ENCODE results near the gene CHRNA4. TPM values are rescaled to one million over a fixed set of nuclear protein-coding genes. Genes with fewer than 3 reads are reported as not detected.

The CHRNA4 gene
- total RNA-seq, 1 donor from 2014 or later: not detected

GRCh38 chr20:63370618-63371187, 9.6 kb upstream of the CHRNA4 start:
- Mint-ChIP-seq H3K4me1 (no peaks in the 10 kb centered on the region), H3K4me3 (no peak overlapping the region), H3K9me3 (no peaks in the 10 kb centered on the region), H3K27me3 (peaks cover 9% of the 10 kb centered on the region), H3K36me3 (ENCODE audit: low read depth) (no peaks in the 10 kb centered on the region), H3K27ac (no peak overlapping the region)
- CTCF ChIA-PET: no interaction called here
- no peak for ATAC-seq (ENCODE audit: low read depth)
- DNase-seq: no peak
- TF ChIP-seq, protein P1, sequence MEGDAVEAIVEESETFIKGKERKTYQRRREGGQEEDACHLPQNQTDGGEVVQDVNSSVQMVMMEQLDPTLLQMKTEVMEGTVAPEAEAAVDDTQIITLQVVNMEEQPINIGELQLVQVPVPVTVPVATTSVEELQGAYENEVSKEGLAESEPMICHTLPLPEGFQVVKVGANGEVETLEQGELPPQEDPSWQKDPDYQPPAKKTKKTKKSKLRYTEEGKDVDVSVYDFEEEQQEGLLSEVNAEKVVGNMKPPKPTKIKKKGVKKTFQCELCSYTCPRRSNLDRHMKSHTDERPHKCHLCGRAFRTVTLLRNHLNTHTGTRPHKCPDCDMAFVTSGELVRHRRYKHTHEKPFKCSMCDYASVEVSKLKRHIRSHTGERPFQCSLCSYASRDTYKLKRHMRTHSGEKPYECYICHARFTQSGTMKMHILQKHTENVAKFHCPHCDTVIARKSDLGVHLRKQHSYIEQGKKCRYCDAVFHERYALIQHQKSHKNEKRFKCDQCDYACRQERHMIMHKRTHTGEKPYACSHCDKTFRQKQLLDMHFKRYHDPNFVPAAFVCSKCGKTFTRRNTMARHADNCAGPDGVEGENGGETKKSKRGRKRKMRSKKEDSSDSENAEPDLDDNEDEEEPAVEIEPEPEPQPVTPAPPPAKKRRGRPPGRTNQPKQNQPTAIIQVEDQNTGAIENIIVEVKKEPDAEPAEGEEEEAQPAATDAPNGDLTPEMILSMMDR (IDR thresholded peaks at IDR 0.05): no peak
- POLR2A ChIA-PET: no interaction called here
- intact Hi-C loops (cut with micrococcal nuclease): no loop called here

DNA sequence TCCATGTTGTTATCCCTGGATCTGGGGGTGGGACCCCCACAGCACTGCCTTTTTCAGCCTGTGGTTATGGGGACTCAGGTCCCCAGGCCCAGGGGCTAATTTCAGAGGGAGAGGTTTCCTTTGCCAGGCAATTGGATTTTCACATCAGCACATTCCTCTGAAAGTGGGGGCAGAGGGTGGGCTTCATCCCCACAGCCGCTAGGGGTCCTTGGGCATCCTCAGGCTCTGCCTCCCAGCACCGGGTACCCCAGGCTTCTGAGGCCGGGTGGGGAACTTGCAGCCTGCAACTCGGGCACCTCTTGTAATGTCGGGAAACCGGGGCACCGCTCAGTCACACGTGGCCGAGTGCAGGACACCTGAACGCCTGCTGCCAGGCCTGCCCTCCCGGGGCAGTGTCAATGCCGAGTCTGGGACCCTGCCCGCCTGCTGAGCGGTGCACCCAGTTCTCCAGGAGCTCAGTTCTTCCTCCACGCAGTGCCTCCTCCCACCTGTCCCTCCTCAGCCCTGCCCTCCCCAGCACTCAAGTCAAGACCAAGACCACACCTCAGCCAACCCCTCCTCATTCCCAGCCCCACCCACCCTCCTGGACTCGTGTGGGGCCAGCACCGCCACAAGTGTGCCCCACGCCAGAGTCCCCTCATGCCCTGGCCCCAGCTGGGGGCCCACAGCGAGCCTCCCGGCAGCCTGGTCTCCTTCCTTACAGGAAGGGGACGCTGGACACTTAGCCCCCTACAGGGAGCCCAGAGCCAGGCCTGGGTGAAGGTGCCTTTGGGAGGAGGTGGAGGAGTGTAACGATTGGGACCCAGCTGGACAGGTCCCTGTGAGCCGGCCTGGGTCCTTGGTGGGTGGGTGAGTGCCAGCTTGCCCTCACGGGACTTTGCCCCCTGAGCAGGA, 8.8 kb upstream of the CHRNA4 start:
- TF ChIP-seq, protein P1 (IDR thresholded peaks at IDR 0.05): no peak
- H3K27ac Mint-ChIP-seq: no peak overlapping the region
- H3K27me3 Mint-ChIP-seq: peaks cover 7% of the 10 kb centered on the region
- H3K36me3 Mint-ChIP-seq (ENCODE audit: low read depth): no peaks in the 10 kb centered on the region
- intact Hi-C loops (cut with micrococcal nuclease): no loop called here
- ChIA-PET POLR2A (no interaction called here), CTCF (no interaction called here)
- no peaks in the 10 kb centered on the region for H3K4me1 Mint-ChIP-seq
- H3K9me3 Mint-ChIP-seq: no peaks in the 10 kb centered on the region
- no peak overlapping the region for H3K4me3 Mint-ChIP-seq
- no peak for DNase-seq
- ATAC-seq (ENCODE audit: low read depth): no peak

DNA sequence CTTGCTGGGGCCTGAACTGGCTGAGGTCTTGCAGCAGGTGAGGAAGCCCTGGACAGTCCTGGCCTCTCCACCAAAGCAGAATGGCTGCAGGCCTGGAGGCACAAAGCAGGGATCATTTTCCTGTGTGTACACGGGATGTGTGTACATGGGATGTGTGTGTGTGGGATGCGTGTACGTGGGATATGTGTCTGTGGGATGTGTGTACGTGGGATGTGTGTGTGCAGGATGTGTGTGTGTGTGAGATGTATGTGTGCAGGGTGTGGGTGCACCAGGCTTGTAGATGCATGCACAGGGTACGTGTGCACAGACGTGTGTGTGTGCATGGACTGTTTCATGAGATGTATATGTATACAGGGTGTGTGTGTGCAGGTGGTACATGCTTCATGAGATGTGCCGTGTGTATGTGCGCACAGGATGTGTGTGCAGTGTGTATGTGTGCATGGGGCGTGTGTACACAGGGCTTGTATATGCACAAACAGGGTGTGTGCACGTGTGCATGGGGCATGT, 7.9 kb upstream of the CHRNA4 start:
- DNase-seq: no peak

DNA sequence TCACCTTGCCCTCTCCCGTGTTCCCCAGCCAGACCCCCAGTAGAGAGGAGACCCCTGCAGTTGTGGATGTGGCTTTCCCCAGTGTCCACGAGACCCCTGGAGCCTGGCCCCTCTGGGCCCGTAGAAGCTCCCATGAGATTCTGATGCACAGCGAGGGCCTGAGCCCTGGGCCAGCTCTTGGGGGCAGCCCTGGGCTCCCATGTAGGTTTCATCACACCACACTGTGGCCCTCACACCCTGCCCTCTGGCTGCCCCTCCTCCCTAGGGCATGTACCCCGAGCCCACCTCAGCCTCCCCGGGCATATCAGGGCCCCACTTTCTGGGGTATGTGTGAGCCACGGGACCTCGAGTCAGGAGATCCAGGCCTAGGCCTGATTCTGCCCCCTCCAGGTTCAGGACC, 7.0 kb upstream of the CHRNA4 start:
- ATAC-seq (ENCODE audit: low read depth): no peak
- POLR2A ChIA-PET: no interaction called here
- TF ChIP-seq, protein P1 (IDR thresholded peaks at IDR 0.05): no peak
- intact Hi-C loops (cut with micrococcal nuclease): no loop called here
- CTCF ChIA-PET: no interaction called here
- Mint-ChIP-seq H3K4me3 (no peak overlapping the region), H3K36me3 (ENCODE audit: low read depth) (no peaks in the 10 kb centered on the region), H3K9me3 (no peaks in the 10 kb centered on the region), H3K4me1 (no peaks in the 10 kb centered on the region), H3K27me3 (peaks cover 7% of the 10 kb centered on the region), H3K27ac (no peak overlapping the region)
- DNase-seq: no peak

More for the DNA sequence above, 7.9 kb upstream of the CHRNA4 start:
- H3K36me3 Mint-ChIP-seq (ENCODE audit: low read depth): no peaks in the 10 kb centered on the region
- TF ChIP-seq, protein P1 (IDR thresholded peaks at IDR 0.05): no peak
- ChIA-PET CTCF (no interaction called here), POLR2A (no interaction called here)
- intact Hi-C loops (cut with micrococcal nuclease): no loop called here
- ATAC-seq (ENCODE audit: low read depth): no peak
- H3K9me3 Mint-ChIP-seq: no peaks in the 10 kb centered on the region
- no peak overlapping the region for H3K27ac Mint-ChIP-seq
- no peaks in the 10 kb centered on the region for H3K4me1 Mint-ChIP-seq
- peaks cover 5% of the 10 kb centered on the region for H3K27me3 Mint-ChIP-seq
- no peak overlapping the region for H3K4me3 Mint-ChIP-seq

- H3K4me3 Mint-ChIP-seq: no peak overlapping the region
- H3K27ac Mint-ChIP-seq: no peak overlapping the region
- TF ChIP-seq, protein P1 (IDR thresholded peaks at IDR 0.05): no peak
- ChIA-PET CTCF (no interaction called here), POLR2A (no interaction called here)
- intact Hi-C loops (cut with micrococcal nuclease): no loop called here
- H3K4me1 Mint-ChIP-seq: peaks cover under 1% of the 10 kb centered on the region
- ATAC-seq (ENCODE audit: low read depth) (no peak), DNase-seq (no peak)
- H3K9me3 Mint-ChIP-seq: no peaks in the 10 kb centered on the region
- peaks cover 12% of the 10 kb centered on the region for H3K27me3 Mint-ChIP-seq
- H3K36me3 Mint-ChIP-seq (ENCODE audit: low read depth): no peaks in the 10 kb centered on the region
These were observed 6.4 kb upstream of the CHRNA4 start for GRCh38 chr20:63367446-63368055.

All from activated B cell treated with CpG ODN at 0.5 μM for 24 hours (primary cell).